ENCODE measurements around the gene OVCA2. TPM values are rescaled to one million over a fixed set of nuclear protein-coding genes. Genes with fewer than 3 reads are reported as not detected.

Gene OVCA2
- polyA plus RNA-seq, 2 of the 4 experiments (the other 2 are of a cell fraction) = 54.6 to 66.3 TPM

- TF ChIP-seq CBX8 (IDR thresholded peaks at IDR 0.05) (no peak), RCOR1 (IDR thresholded peaks at IDR 0.05; ENCODE audit: low read depth, low read length) (no peak), ESRRA (IDR thresholded peaks at IDR 0.05; ENCODE audit: borderline replicate concordance, low read length) (no peak), FOSB (CRISPR knock-in tag; IDR thresholded peaks at IDR 0.05) (no peak), POLR2A (IDR thresholded peaks at IDR 0.05; ENCODE audit: low read length) (no peak), HEYL (CRISPR knock-in tag; IDR thresholded peaks at IDR 0.05) (no peak), BHLHE40 (IDR thresholded peaks at IDR 0.05; ENCODE audit: low read depth, low read length) (no peak), ZFP36 (IDR thresholded peaks at IDR 0.05; ENCODE audit: borderline replicate concordance, partially characterized antibody) (no peak), NR3C1 (IDR thresholded peaks at IDR 0.05) (no peak), MAZ (IDR thresholded peaks at IDR 0.05; ENCODE audit: borderline replicate concordance, low read depth, low read length) (no peak), JUN (IDR thresholded peaks at IDR 0.05) (peak in 1 of 2 experiments; percentile 23; a peak in 1 of 5 replicates), RNF2 (IDR thresholded peaks at IDR 0.05; ENCODE audit: borderline replicate concordance, low read depth) (no peak), EHF (CRISPR knock-in tag; IDR thresholded peaks at IDR 0.05) (no peak), GATA3 (IDR thresholded peaks at IDR 0.05; ENCODE audit: borderline replicate concordance) (no peak), KDM1A (IDR thresholded peaks at IDR 0.05; ENCODE audit: low read depth) (no peak), TP53 (CRISPR knock-in tag; IDR thresholded peaks at IDR 0.05) (no peak), EP300 (IDR thresholded peaks at IDR 0.05) (no peak), RARB (CRISPR knock-in tag; IDR thresholded peaks at IDR 0.05) (no peak), CBX2 (IDR thresholded peaks at IDR 0.05; ENCODE audit: borderline replicate concordance, low read depth) (no peak), POLR2AphosphoS2 (conservative IDR thresholded peaks at IDR 0.05; ENCODE audit: low read length) (no peak), KDM5A (IDR thresholded peaks at IDR 0.05) (no peak), ZSCAN20 (CRISPR knock-in tag; IDR thresholded peaks at IDR 0.05) (no peak), RFX5 (IDR thresholded peaks at IDR 0.05) (no peak), TFCP2L1 (CRISPR knock-in tag; IDR thresholded peaks at IDR 0.05) (no peak), HDAC2 (IDR thresholded peaks at IDR 0.05) (no peak), CHD4 (IDR thresholded peaks at IDR 0.05; ENCODE audit: borderline replicate concordance) (no peak), MAFK (IDR thresholded peaks at IDR 0.05; ENCODE audit: partially characterized antibody) (no peak), EHMT2 (IDR thresholded peaks at IDR 0.05; ENCODE audit: low read depth) (no peak), NFE2L2 (conservative IDR thresholded peaks at IDR 0.05; ENCODE audit: low read length) (no peak), MYC (IDR thresholded peaks at IDR 0.05; ENCODE audit: borderline replicate concordance, low read length) (peak; percentile 47; the same call in 1 of the 2 replicates), NPAS2 (CRISPR knock-in tag; IDR thresholded peaks at IDR 0.05; ENCODE audit: borderline replicate concordance) (no peak)
- TF ChIP-seq, protein P1, sequence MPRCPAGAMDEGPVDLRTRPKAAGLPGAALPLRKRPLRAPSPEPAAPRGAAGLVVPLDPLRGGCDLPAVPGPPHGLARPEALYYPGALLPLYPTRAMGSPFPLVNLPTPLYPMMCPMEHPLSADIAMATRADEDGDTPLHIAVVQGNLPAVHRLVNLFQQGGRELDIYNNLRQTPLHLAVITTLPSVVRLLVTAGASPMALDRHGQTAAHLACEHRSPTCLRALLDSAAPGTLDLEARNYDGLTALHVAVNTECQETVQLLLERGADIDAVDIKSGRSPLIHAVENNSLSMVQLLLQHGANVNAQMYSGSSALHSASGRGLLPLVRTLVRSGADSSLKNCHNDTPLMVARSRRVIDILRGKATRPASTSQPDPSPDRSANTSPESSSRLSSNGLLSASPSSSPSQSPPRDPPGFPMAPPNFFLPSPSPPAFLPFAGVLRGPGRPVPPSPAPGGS (IDR thresholded peaks at IDR 0.05) = no peak
- TF ChIP-seq, protein P2, sequence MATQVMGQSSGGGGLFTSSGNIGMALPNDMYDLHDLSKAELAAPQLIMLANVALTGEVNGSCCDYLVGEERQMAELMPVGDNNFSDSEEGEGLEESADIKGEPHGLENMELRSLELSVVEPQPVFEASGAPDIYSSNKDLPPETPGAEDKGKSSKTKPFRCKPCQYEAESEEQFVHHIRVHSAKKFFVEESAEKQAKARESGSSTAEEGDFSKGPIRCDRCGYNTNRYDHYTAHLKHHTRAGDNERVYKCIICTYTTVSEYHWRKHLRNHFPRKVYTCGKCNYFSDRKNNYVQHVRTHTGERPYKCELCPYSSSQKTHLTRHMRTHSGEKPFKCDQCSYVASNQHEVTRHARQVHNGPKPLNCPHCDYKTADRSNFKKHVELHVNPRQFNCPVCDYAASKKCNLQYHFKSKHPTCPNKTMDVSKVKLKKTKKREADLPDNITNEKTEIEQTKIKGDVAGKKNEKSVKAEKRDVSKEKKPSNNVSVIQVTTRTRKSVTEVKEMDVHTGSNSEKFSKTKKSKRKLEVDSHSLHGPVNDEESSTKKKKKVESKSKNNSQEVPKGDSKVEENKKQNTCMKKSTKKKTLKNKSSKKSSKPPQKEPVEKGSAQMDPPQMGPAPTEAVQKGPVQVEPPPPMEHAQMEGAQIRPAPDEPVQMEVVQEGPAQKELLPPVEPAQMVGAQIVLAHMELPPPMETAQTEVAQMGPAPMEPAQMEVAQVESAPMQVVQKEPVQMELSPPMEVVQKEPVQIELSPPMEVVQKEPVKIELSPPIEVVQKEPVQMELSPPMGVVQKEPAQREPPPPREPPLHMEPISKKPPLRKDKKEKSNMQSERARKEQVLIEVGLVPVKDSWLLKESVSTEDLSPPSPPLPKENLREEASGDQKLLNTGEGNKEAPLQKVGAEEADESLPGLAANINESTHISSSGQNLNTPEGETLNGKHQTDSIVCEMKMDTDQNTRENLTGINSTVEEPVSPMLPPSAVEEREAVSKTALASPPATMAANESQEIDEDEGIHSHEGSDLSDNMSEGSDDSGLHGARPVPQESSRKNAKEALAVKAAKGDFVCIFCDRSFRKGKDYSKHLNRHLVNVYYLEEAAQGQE (IDR thresholded peaks at IDR 0.05) = peak; percentile 22; the same call in 1 of the 2 replicates
- TF ChIP-seq, protein P3, sequence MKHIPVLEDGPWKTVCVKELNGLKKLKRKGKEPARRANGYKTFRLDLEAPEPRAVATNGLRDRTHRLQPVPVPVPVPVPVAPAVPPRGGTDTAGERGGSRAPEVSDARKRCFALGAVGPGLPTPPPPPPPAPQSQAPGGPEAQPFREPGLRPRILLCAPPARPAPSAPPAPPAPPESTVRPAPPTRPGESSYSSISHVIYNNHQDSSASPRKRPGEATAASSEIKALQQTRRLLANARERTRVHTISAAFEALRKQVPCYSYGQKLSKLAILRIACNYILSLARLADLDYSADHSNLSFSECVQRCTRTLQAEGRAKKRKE (CRISPR knock-in tag; IDR thresholded peaks at IDR 0.05; ENCODE audit: low read depth) = no peak
- TF ChIP-seq, protein P4, sequence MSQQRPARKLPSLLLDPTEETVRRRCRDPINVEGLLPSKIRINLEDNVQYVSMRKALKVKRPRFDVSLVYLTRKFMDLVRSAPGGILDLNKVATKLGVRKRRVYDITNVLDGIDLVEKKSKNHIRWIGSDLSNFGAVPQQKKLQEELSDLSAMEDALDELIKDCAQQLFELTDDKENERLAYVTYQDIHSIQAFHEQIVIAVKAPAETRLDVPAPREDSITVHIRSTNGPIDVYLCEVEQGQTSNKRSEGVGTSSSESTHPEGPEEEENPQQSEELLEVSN (IDR thresholded peaks at IDR 0.05; ENCODE audit: borderline replicate concordance, low read depth) = no peak
Observed at GRCh38 chr17:2054512-2055291, 12.9 kb downstream of the OVCA2 start, which contains the start of gene HIC1 (continued).

Measured in A549 (cell line).